GM13977 (cell line): Measurements from ENCODE around the gene SH3RF3.

Source experiments
- DNase-seq: peaks from one replicate; pipeline ENCODE4 v3.0.0; 2012; ENCODE audit warnings: low spot score
- CTCF ChIP-seq: IDR thresholded peaks from 2 replicates; pipeline ENCODE4 v1.5.1; 2012; ENCODE audit warnings: mild to moderate bottlenecking, control low read depth; ENCODE audit not compliant: insufficient read depth; ENCODE audit errors: extremely low read depth, missing control alignments
- in situ Hi-C: fragments of 300-500 bp; cut with MboI; formaldehyde crosslinking; loops from one replicate; pipeline ENCODE4 v1.12.0; 2022; ENCODE audit warnings: low sequenced_read_pairs, low pct_unique_long_range_greater_than_20kb, mixed read lengths, inconsistent platforms; ENCODE audit not compliant: unreplicated experiment

The SH3RF3 gene

GRCh38 chr2:109124982-109125592 is 3.9 kb upstream of the SH3RF3 start:
- no peak for TF ChIP-seq CTCF
- DNase-seq: no peak
- in situ Hi-C loops: no loop called here

- TF ChIP-seq CTCF: no peak
- DNase-seq: no peak
- in situ Hi-C loops: no loop called here
Observed at GRCh38 chr2:109125593-109126500, 3.2 kb upstream of the SH3RF3 start.

GRCh38 chr2:109126501-109126860 is 2.5 kb upstream of the SH3RF3 start:
- no peak for DNase-seq
- no peak for TF ChIP-seq CTCF
- in situ Hi-C loops: no loop called here

GRCh38 chr2:109127556-109127955 is 1.4 kb upstream of the SH3RF3 start:
- in situ Hi-C loops: no loop called here
- DNase-seq: no peak
- TF ChIP-seq CTCF: no peak

- peak; percentile 86 for TF ChIP-seq CTCF
Observed at GRCh38 chr2:109128048-109128615, 873 bp upstream of the SH3RF3 start.

GRCh38 chr2:109129356-109129920 is 433 bp downstream of the SH3RF3 start:
- no peak for DNase-seq
- in situ Hi-C loops: no loop called here
- no peak for TF ChIP-seq CTCF

More at GRCh38 chr2:109128048-109128615, 873 bp upstream of the SH3RF3 start:
- in situ Hi-C loops: no loop called here
- DNase-seq: peak; percentile 85
